ENCODE results near the gene BRF1. TPM values are rescaled to one million over a fixed set of nuclear protein-coding genes. Genes with fewer than 3 reads are reported as not detected.
"Not testable (repeated sequence)": the region's sequence is repeated elsewhere in the genome, so short reads cannot be mapped to it uniquely, and the experiment has no call there.

The BRF1 gene
- total RNA-seq, 1 experiment from 2014 or later: 50.2 TPM

GRCh38 chr14:105333020-105333490 lies 32.3 kb upstream of the BRF1 start:
- DNase-seq (ENCODE audit: low spot score): no peak

- DNase-seq (ENCODE audit: low spot score): no peak
Measured at GRCh38 chr14:105332350-105332874, 31.6 kb upstream of the BRF1 start.

GRCh38 chr14:105331575-105332349 lies 31.0 kb upstream of the BRF1 start:
- DNase-seq (ENCODE audit: low spot score): no peak

GRCh38 chr14:105330491-105330895 lies 29.7 kb upstream of the BRF1 start:
- DNase-seq (ENCODE audit: low spot score): peak; percentile 2

GRCh38 chr14:105329411-105330150 lies 28.8 kb upstream of the BRF1 start:
- DNase-seq (ENCODE audit: low spot score): no peak

GRCh38 chr14:105328678-105329390 lies 28.0 kb upstream of the BRF1 start:
- DNase-seq (ENCODE audit: low spot score): no peak

GRCh38 chr14:105328070-105328677 lies 27.4 kb upstream of the BRF1 start:
- no peak for DNase-seq (ENCODE audit: low spot score)

GRCh38 chr14:105327695-105328045 lies 26.9 kb upstream of the BRF1 start:
- not testable (repeated sequence) for DNase-seq (ENCODE audit: low spot score)

- DNase-seq (ENCODE audit: low spot score): no peak
Measured at GRCh38 chr14:105326891-105327694, 26.3 kb upstream of the BRF1 start.

GRCh38 chr14:105326568-105326867 lies 25.7 kb upstream of the BRF1 start:
- DNase-seq (ENCODE audit: low spot score): no peak

- no peak for DNase-seq (ENCODE audit: low spot score)
Measured at GRCh38 chr14:105325716-105326567, 25.1 kb upstream of the BRF1 start.

- DNase-seq (ENCODE audit: low spot score): no peak
Measured at GRCh38 chr14:105325303-105325702, 24.5 kb upstream of the BRF1 start.

- DNase-seq (ENCODE audit: low spot score): no peak
Measured at GRCh38 chr14:105324871-105325270, 24.1 kb upstream of the BRF1 start.

- no peak for DNase-seq (ENCODE audit: low spot score)
Measured at GRCh38 chr14:105324080-105324778, 23.4 kb upstream of the BRF1 start.

GRCh38 chr14:105323663-105324062 lies 22.9 kb upstream of the BRF1 start:
- no peak for DNase-seq (ENCODE audit: low spot score)

GRCh38 chr14:105322791-105323556 lies 22.2 kb upstream of the BRF1 start:
- no peak for DNase-seq (ENCODE audit: low spot score)

- DNase-seq (ENCODE audit: low spot score): no peak
Measured at GRCh38 chr14:105317546-105317945, 16.7 kb upstream of the BRF1 start.

- no peak for DNase-seq (ENCODE audit: low spot score)
Measured at GRCh38 chr14:105316968-105317510, 16.2 kb upstream of the BRF1 start.
